Small intestine (tissue), 4 donors: Measurements from ENCODE around the gene LDAH. TPM values are rescaled to one million over a fixed set of nuclear protein-coding genes. Genes with fewer than 3 reads are reported as not detected.

Experiments used
- polyA plus RNA-seq, 4 donors: library from polyadenylated mRNA; stranded (reverse) in 3 of 4; unstranded in 1 of 4; fragments of 200-250 nt in 3 of 4; fragments of 120-200 nt in 1 of 4; gene quantifications; one replicate each; pipeline versions ENCODE4 v1.2.1 to v1.2.3, GENCODE V29; 2013
- donor health status: healthy with polysubstance abuse.
- donor health status: Bipolar disorder and iron deficiency.
- donor health status: healthy.

LDAH gene
- polyA plus RNA-seq, 4 donors: 4.3 to 32.1 (median 10.4) TPM

Other genes starting within 250 kb of the LDAH start
- gene HS1BP3, start 172.0 kb downstream of the LDAH start, polyA plus RNA-seq: 10 to 100 TPM; 18.5 to 39.7 (median 23.4) TPM
- gene GDF7, start 156.0 kb downstream of the LDAH start, polyA plus RNA-seq: under 1 TPM in 2 of 4 donors, not detected in 2; 0.16 TPM
- gene APOB, start 221.0 kb upstream of the LDAH start, polyA plus RNA-seq: 1,000 to 10,000 TPM in 1 of 4 donors, 100 to 1,000 TPM in 2, 10 to 100 TPM in 1; 14.1 to 1,089 (median 138) TPM